Endodermal cell (in vitro differentiated cells): Measurements from ENCODE around the gene GPR37L1. TPM values are rescaled to one million over a fixed set of nuclear protein-coding genes. Genes with fewer than 3 reads are reported as not detected.
A peak's percentile ranks its signal among the peaks of the same experiment; 100 is the strongest.

Experiments used
- DNase-seq: peaks from one replicate; pipeline ENCODE4 v3.0.0-alpha.2; 2017
- H3K27ac ChIP-seq: 2 replicates; pipeline ENCODE4 v1.5.1; 2013; ENCODE audit warnings: mild to moderate bottlenecking, low read depth, low read length, moderate library complexity
- H3K27me3 ChIP-seq: 2 replicates; pipeline ENCODE4 v1.6.1; 2013; ENCODE audit warnings: mild to moderate bottlenecking, low read length, moderate library complexity; ENCODE audit not compliant: insufficient read depth, control insufficient read depth, poor library complexity, severe bottlenecking
- H3K36me3 ChIP-seq: 2 replicates; pipeline ENCODE4 v1.7.0; 2013; ENCODE audit warnings: mild to moderate bottlenecking, low read length, moderate library complexity; ENCODE audit not compliant: control insufficient read depth, insufficient read depth
- H3K4me1 ChIP-seq: one replicate; pipeline ENCODE4 v1.7.0; 2013; ENCODE audit warnings: low read length; ENCODE audit not compliant: control insufficient read depth, insufficient read depth
- H3K4me3 ChIP-seq: 2 replicates; pipeline ENCODE4 v1.5.1; 2013; ENCODE audit warnings: mild to moderate bottlenecking, low read length, moderate library complexity
- H3K9ac ChIP-seq: 2 replicates; pipeline ENCODE4 v1.6.1; 2013; ENCODE audit warnings: mild to moderate bottlenecking, low read length, moderate library complexity; ENCODE audit not compliant: poor library complexity, severe bottlenecking; ENCODE audit errors: extremely low read depth
- H3K9me3 ChIP-seq: 2 replicates; pipeline ENCODE4 v1.6.1; 2013; ENCODE audit warnings: mild to moderate bottlenecking, low read length, moderate library complexity; ENCODE audit not compliant: control insufficient read depth
- H3K27ac Mint-ChIP-seq: 2 replicates; pipeline ENCODE4 v1.8.0; 2020; ENCODE audit warnings: mixed read lengths
- H3K27me3 Mint-ChIP-seq: 2 replicates; pipeline ENCODE4 v1.8.0; 2021; ENCODE audit warnings: mild to moderate bottlenecking, mixed read lengths; ENCODE audit not compliant: insufficient read depth
- H3K36me3 Mint-ChIP-seq: 2 replicates; pipeline ENCODE4 v1.8.0; 2020; ENCODE audit warnings: low read depth, mixed read lengths
- H3K4me1 Mint-ChIP-seq: 2 replicates; pipeline ENCODE4 v1.8.0; 2020; ENCODE audit warnings: mixed read lengths
- H3K4me3 Mint-ChIP-seq: 2 replicates; pipeline ENCODE4 v1.8.0; 2020; ENCODE audit warnings: mild to moderate bottlenecking, moderate library complexity, mixed read lengths
- H3K9me3 Mint-ChIP-seq: 2 replicates; pipeline ENCODE4 v1.8.0; 2020; ENCODE audit warnings: mild to moderate bottlenecking, mixed read lengths
- CTCF ChIP-seq: fragments of 200-600 bp; sonication (generic); conservative IDR thresholded peaks from 2 replicates; pipeline ENCODE4 v1.5.0; 2021; ENCODE audit warnings: antibody characterized with exemption, mild to moderate bottlenecking
- WGBS, 2 experiments: methylation state at CpG; one replicate each; pipeline versions ENCODE4 v1.1.5 to v1.1.7; 2013; ENCODE audit warnings: missing lambda C conversion rate in 2 of 2, mixed read lengths in 1 of 2; ENCODE audit not compliant: insufficient coverage in 1 of 2, insufficient read length in 1 of 2; 5-methylcytosine and 5-hydroxymethylcytosine counted together
- total RNA-seq, 2 donors: library from RNA; stranded (reverse); fragmentation: NEBNext Ultra II Directional in 1 of 2; extraction: Animal tissue kit (Norgen Biotek cat#: 25700) in 1 of 2; gene quantifications; 2 replicates in 1 of 2; 3 replicates in 1 of 2; pipeline ENCODE4 v1.2.1, GENCODE V29; 2021

GPR37L1 gene
- total RNA-seq, 2 donors from 2014 or later: 0.04 TPM; not detected in 1

GRCh38 chr1:202153284-202153683, 30.6 kb downstream of the GPR37L1 start:
- Histone ChIP-seq H3K36me3 (no peaks in the 10 kb centered on the region), H3K27ac (no peak overlapping the region), H3K27me3 (no peaks in the 10 kb centered on the region), H3K4me3 (no peak overlapping the region), H3K9me3 (no peaks in the 10 kb centered on the region), H3K4me1 (no peaks in the 10 kb centered on the region), H3K9ac (no peak overlapping the region)
- H3K4me1 Mint-ChIP-seq: peaks cover 7% of the 10 kb centered on the region
- no peak overlapping the region for H3K4me3 Mint-ChIP-seq
- TF ChIP-seq CTCF: no peak
- no peaks in the 10 kb centered on the region for H3K36me3 Mint-ChIP-seq
- no peak for DNase-seq
- no peak overlapping the region for H3K27ac Mint-ChIP-seq
- no peaks in the 10 kb centered on the region for H3K27me3 Mint-ChIP-seq
- 93 to 95% methylated on average over 2 to 4 of the region's 4 CpGs for WGBS, 2 experiments
- no peaks in the 10 kb centered on the region for H3K9me3 Mint-ChIP-seq

GRCh38 chr1:202154148-202154765, 31.5 kb downstream of the GPR37L1 start:
- no peak for DNase-seq
- Histone ChIP-seq H3K4me3 (no peak overlapping the region), H3K9me3 (no peaks in the 10 kb centered on the region), H3K27me3 (no peaks in the 10 kb centered on the region), H3K9ac (no peak overlapping the region), H3K27ac (no peak overlapping the region), H3K4me1 (no peaks in the 10 kb centered on the region), H3K36me3 (no peaks in the 10 kb centered on the region)
- 91 to 92% methylated on average over 8 to 10 of the region's 10 CpGs for WGBS, 2 experiments
- no peak overlapping the region for H3K27ac Mint-ChIP-seq
- H3K9me3 Mint-ChIP-seq: no peaks in the 10 kb centered on the region
- no peak for TF ChIP-seq CTCF
- no peaks in the 10 kb centered on the region for H3K36me3 Mint-ChIP-seq
- no peak overlapping the region for H3K4me3 Mint-ChIP-seq
- peaks cover 9% of the 10 kb centered on the region for H3K4me1 Mint-ChIP-seq
- H3K27me3 Mint-ChIP-seq: no peaks in the 10 kb centered on the region

GRCh38 chr1:202154766-202155477, 32.2 kb downstream of the GPR37L1 start:
- Histone ChIP-seq H3K36me3 (no peaks in the 10 kb centered on the region), H3K4me1 (no peaks in the 10 kb centered on the region), H3K27me3 (no peaks in the 10 kb centered on the region), H3K9me3 (no peaks in the 10 kb centered on the region), H3K9ac (no peak overlapping the region), H3K27ac (no peak overlapping the region), H3K4me3 (no peak overlapping the region)
- H3K27me3 Mint-ChIP-seq: no peaks in the 10 kb centered on the region
- peak; percentile 91 for DNase-seq
- WGBS, 2 experiments: 29 to 43% methylated on average over 7 to 11 of the region's 11 CpGs
- H3K9me3 Mint-ChIP-seq: no peaks in the 10 kb centered on the region
- H3K4me1 Mint-ChIP-seq: peaks cover 12% of the 10 kb centered on the region
- H3K36me3 Mint-ChIP-seq: no peaks in the 10 kb centered on the region
- TF ChIP-seq CTCF: peak; percentile 81
- no peak overlapping the region for H3K27ac Mint-ChIP-seq
- H3K4me3 Mint-ChIP-seq: no peak overlapping the region
